Peyer's patch (tissue), 4 donors: ENCODE results near the gene DPYSL5. TPM values are rescaled to one million over a fixed set of nuclear protein-coding genes. Genes with fewer than 3 reads are reported as not detected.

Experiments
- DNase-seq, 3 donors: peaks; one replicate each; pipeline ENCODE4 v3.0.0-alpha.2; 2017 to 2019
- H3K27ac ChIP-seq, 4 donors: fragments of 200-600 bp; sonication (generic); one replicate each; pipeline ENCODE4 v1.5.1; 2016 to 2019
- H3K27me3 ChIP-seq, 2 donors: fragments of 200-600 bp; sonication (generic); one replicate each; pipeline ENCODE4 v1.5.1; 2019
- H3K36me3 ChIP-seq, 3 donors: fragments of 200-600 bp; sonication (generic); one replicate each; pipeline ENCODE4 v1.5.1; 2016 to 2019
- H3K4me1 ChIP-seq, 4 donors: fragments of 200-600 bp; sonication (generic); one replicate each; pipeline ENCODE4 v1.5.1; 2016 to 2019
- H3K4me3 ChIP-seq, 4 donors: fragments of 200-600 bp; sonication (generic); 1 replicate in 3 of 4; 2 replicates in 1 of 4; pipeline ENCODE4 v1.5.1; 2016 to 2019; ENCODE audit warnings: mild to moderate bottlenecking in 1 of 4
- H3K9me3 ChIP-seq, 4 donors: fragments of 200-600 bp; sonication (generic); one replicate each; pipeline ENCODE4 v1.5.1; 2016 to 2019; ENCODE audit warnings: mild to moderate bottlenecking in 1 of 4
- CTCF ChIP-seq, 6 experiments: fragments of 450-650 bp in 4 of 6; fragments of 200-600 bp in 2 of 6; sonication (generic) in 1 of 6; IDR thresholded peaks; one replicate each; pipeline ENCODE4 v1.5.1; 2017 to 2019; ENCODE audit warnings: antibody characterized with exemption in 6 of 6, mild to moderate bottlenecking in 3 of 6, moderate library complexity in 1 of 6
- POLR2A ChIP-seq, 2 donors: fragments of 450-650 bp; IDR thresholded peaks; one replicate each; pipeline ENCODE4 v1.5.1; 2017; ENCODE audit warnings: antibody characterized with exemption in 2 of 2, mild to moderate bottlenecking in 2 of 2, moderate library complexity in 2 of 2
- total RNA-seq, 4 donors: library from RNA; depleted of rRNA; stranded (reverse); fragments of >200 nt; gene quantifications; one replicate each; pipeline ENCODE4 v1.1.0, GENCODE V29; 2016

The DPYSL5 gene
- total RNA-seq, 4 donors from 2014 or later = 0.13 to 0.83 TPM; not detected in 2

DNA sequence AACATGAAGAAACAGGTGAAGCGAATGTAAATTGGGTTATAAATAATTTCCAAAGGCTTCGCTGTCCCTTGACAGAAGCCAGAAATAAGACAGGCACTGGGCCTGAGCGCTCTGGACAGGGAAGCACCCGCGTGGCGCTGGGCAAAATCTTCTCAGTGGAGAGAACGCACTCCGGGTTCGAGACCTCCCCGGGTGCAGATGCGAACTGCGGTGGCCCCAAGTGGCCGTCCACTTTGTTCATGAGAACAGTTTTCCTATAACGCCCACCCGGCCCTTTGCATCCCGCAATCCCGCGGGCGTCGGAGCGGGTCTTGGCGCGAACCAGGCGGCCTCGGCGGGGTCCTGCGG is 651 bp upstream of the DPYSL5 start:
- DNase-seq = no peak
- peaks cover 0 to 34% (median 24%) of the 10 kb centered on the region in 4 donors for H3K4me1 ChIP-seq
- no peak overlapping the region for H3K27ac ChIP-seq
- no peak for TF ChIP-seq CTCF (IDR thresholded peaks at IDR 0.05)
- TF ChIP-seq POLR2A (IDR thresholded peaks at IDR 0.05) = no peak
- H3K36me3 ChIP-seq = no peaks in the 10 kb centered on the region
- H3K4me3 ChIP-seq = peak overlapping the region in 3 of 4 donors; percentile 42 to 48 (median 43)
- H3K9me3 ChIP-seq = no peaks in the 10 kb centered on the region
- H3K27me3 ChIP-seq = peaks cover 0 to 38% of the 10 kb centered on the region in 2 donors

DNA sequence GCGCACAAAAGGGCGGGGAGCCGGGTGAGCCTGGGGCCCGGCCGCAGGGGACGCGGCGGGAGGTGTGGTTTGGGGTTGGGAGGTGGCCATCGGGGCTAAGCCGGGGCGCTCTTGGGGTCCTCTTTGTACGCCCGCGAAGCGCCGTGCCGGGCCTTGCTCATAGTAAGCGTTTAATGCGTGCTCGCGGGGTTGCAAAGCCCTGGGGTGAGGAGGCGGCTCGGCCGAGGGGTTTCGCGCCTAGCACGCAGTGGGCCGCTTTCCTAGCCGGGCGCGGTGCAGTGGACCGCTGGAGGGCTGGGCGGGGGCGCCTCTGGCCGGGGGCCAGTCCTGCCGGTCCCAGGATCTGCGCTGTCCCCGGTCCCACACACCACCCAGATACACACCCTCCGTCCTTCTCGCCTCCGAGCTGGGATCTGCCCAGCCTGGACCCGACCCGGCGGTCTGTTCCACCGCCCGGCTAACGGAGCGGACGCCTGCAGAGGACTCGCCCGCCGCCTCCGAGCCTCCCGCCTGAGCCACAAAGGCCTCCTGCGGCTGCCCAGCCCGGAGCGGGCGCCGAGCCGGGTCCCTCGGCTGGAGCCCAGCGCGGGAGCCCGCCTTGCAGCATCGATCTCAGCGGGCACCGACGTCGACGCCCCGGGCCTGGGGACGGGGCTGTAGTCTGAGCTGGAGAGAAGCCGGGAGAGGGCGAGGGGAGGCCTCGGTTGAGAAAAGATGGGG is 564 bp downstream of the DPYSL5 start:
- peaks cover 0 to 38% of the 10 kb centered on the region in 2 donors for H3K27me3 ChIP-seq
- DNase-seq = peak in 1 of 3 donors; percentile 51
- peak overlapping the region in 3 of 4 donors; percentile 42 to 48 (median 43) for H3K4me3 ChIP-seq
- H3K9me3 ChIP-seq = no peaks in the 10 kb centered on the region
- H3K27ac ChIP-seq = no peak overlapping the region
- TF ChIP-seq CTCF (IDR thresholded peaks at IDR 0.05) (no peak), POLR2A (IDR thresholded peaks at IDR 0.05) (no peak)
- H3K4me1 ChIP-seq = peaks cover 0 to 34% (median 24%) of the 10 kb centered on the region in 4 donors
- H3K36me3 ChIP-seq = no peaks in the 10 kb centered on the region

- no peak for DNase-seq
- Histone ChIP-seq H3K27ac (no peak overlapping the region), H3K27me3 (peaks cover 0 to 38% of the 10 kb centered on the region in 2 donors), H3K4me1 (peaks cover 0 to 34% (median 24%) of the 10 kb centered on the region in 4 donors), H3K4me3 (peak overlapping the region in 3 of 4 donors; percentile 42 to 48 (median 43)), H3K36me3 (no peaks in the 10 kb centered on the region), H3K9me3 (no peaks in the 10 kb centered on the region)
- TF ChIP-seq CTCF (IDR thresholded peaks at IDR 0.05) (no peak), POLR2A (IDR thresholded peaks at IDR 0.05) (no peak)
These were observed 1.4 kb downstream of the DPYSL5 start for GRCh38 chr2:26849056-26849999.

DNA sequence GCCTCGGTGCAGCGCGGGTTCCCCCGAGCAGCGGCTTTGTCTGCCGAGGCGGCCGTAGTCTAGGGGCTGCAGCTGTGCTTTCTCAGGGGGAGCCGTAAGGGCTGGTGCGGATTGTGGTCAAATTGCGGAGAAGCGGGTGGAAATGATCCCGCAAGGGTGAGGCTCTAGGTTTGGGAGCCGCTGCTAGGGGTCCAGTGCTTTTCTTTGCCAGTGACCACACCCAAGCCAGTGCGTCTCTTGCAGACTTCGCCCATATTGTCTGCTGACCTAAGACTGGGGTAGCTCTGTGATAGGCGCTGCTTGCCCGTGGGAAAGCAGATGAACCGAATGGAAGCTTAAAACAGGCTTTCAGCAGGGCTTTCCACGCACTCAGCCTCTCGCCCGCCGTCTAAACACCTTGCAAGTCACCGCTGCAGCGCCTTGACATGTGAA is 2.1 kb downstream of the DPYSL5 start:
- Histone ChIP-seq H3K36me3 (no peaks in the 10 kb centered on the region), H3K9me3 (no peaks in the 10 kb centered on the region), H3K27me3 (peaks cover 0 to 38% of the 10 kb centered on the region in 2 donors), H3K4me3 (peak overlapping the region in 1 of 4 donors; percentile 48), H3K4me1 (peaks cover 0 to 34% (median 24%) of the 10 kb centered on the region in 4 donors), H3K27ac (no peak overlapping the region)
- no peak for DNase-seq
- TF ChIP-seq CTCF (IDR thresholded peaks at IDR 0.05) (no peak), POLR2A (IDR thresholded peaks at IDR 0.05) (no peak)

GRCh38 chr2:26850505-26850904 is 2.6 kb downstream of the DPYSL5 start:
- no peaks in the 10 kb centered on the region for H3K9me3 ChIP-seq
- TF ChIP-seq CTCF (IDR thresholded peaks at IDR 0.05) = no peak
- no peak for TF ChIP-seq POLR2A (IDR thresholded peaks at IDR 0.05)
- H3K4me3 ChIP-seq = no peak overlapping the region
- no peaks in the 10 kb centered on the region for H3K36me3 ChIP-seq
- peaks cover 0 to 34% (median 24%) of the 10 kb centered on the region in 4 donors for H3K4me1 ChIP-seq
- peaks cover 0 to 38% of the 10 kb centered on the region in 2 donors for H3K27me3 ChIP-seq
- H3K27ac ChIP-seq = no peak overlapping the region
- no peak for DNase-seq
